OCI-LY1 (cell line): ENCODE data around the gene ANO6.

Experiments
- H2AFZ ChIP-seq: fragments of 200-600 bp; sonication (generic), shearing (Covaris generic); 2 replicates; pipeline ENCODE4 v1.6.0; 2014; ENCODE audit warnings: antibody characterized with exemption, mild to moderate bottlenecking, low read length
- H3F3A ChIP-seq: fragments of 200-600 bp; sonication (generic), shearing (Covaris generic); 2 replicates; pipeline ENCODE4 v1.6.0; 2014; ENCODE audit warnings: mild to moderate bottlenecking, antibody characterized with exemption, low read length, moderate library complexity; ENCODE audit not compliant: insufficient read depth
- H3K27ac ChIP-seq: fragments of 200-600 bp; sonication (generic); 2 replicates; pipeline ENCODE4 v1.5.1; 2014; ENCODE audit warnings: low read length, mixed run types, mild to moderate bottlenecking, low read depth; ENCODE audit not compliant: poor library complexity, severe bottlenecking
- H3K27me3 ChIP-seq: fragments of 200-600 bp; sonication (generic); 2 replicates; pipeline ENCODE4 v1.6.0; 2014; ENCODE audit warnings: antibody characterized with exemption, mild to moderate bottlenecking, low read length, moderate library complexity; ENCODE audit not compliant: insufficient read depth
- H3K36me3 ChIP-seq: fragments of 200-600 bp; sonication (generic); 2 replicates; pipeline ENCODE4 v1.6.1; 2014; ENCODE audit warnings: mild to moderate bottlenecking, antibody characterized with exemption, low read length, moderate library complexity, mixed read lengths; ENCODE audit not compliant: insufficient read depth
- H3K4me1 ChIP-seq: fragments of 200-600 bp; sonication (generic); 2 replicates; pipeline ENCODE4 v1.5.1; 2014; ENCODE audit warnings: mild to moderate bottlenecking, low read length, moderate library complexity; ENCODE audit not compliant: insufficient read depth, severe bottlenecking
- H3K4me2 ChIP-seq: fragments of 200-600 bp; sonication (generic), shearing (Covaris generic); 2 replicates; pipeline ENCODE4 v1.6.1; 2014; ENCODE audit warnings: low read length
- H3K4me3 ChIP-seq: fragments of 200-600 bp; sonication (generic); 2 replicates; pipeline ENCODE4 v1.5.1; 2014; ENCODE audit warnings: low read length, low read depth, mild to moderate bottlenecking, mixed read lengths; ENCODE audit not compliant: poor library complexity, severe bottlenecking
- H3K79me2 ChIP-seq: fragments of 200-600 bp; shearing (Covaris generic); 2 replicates; pipeline ENCODE4 v1.6.1; 2016; ENCODE audit warnings: mixed run types, low read length, mixed read lengths; ENCODE audit not compliant: insufficient read depth
- H3K9ac ChIP-seq: fragments of 200-600 bp; sonication (generic), shearing (Covaris generic); 2 replicates; pipeline ENCODE4 v1.6.1; 2014; ENCODE audit warnings: mild to moderate bottlenecking, low read length, mixed read lengths
- H3K9me2 ChIP-seq: fragments of 200-600 bp; sonication (generic), shearing (Covaris generic); 2 replicates; pipeline ENCODE4 v1.6.1; 2014; ENCODE audit warnings: low read depth, mild to moderate bottlenecking, low read length, mixed read lengths
- H3K9me3 ChIP-seq: fragments of 200-600 bp; shearing (Covaris generic); 2 replicates; pipeline ENCODE4 v1.6.1; 2014; ENCODE audit warnings: low read length, mixed read lengths
- H4K20me1 ChIP-seq: fragments of 200-600 bp; sonication (generic), shearing (Covaris generic); 2 replicates; pipeline ENCODE4 v1.6.0; 2016; ENCODE audit warnings: mild to moderate bottlenecking, low read length; ENCODE audit not compliant: insufficient read depth
- CTCF ChIP-seq: fragments of 200-600 bp; sonication (generic), shearing (Covaris generic); IDR thresholded peaks from 2 replicates; pipeline ENCODE4 v1.5.1; 2017; ENCODE audit warnings: mild to moderate bottlenecking, antibody characterized with exemption, low read length, moderate library complexity, mixed read lengths
- EZH2 ChIP-seq: fragments of 200-600 bp; sonication (generic), shearing (Covaris generic); IDR thresholded peaks from 2 replicates; pipeline ENCODE4 v1.8.0; 2017; ENCODE audit warnings: borderline replicate concordance, mixed run types, mild to moderate bottlenecking, antibody characterized with exemption, low read length, moderate library complexity, mixed read lengths

Gene ANO6

GRCh38 chr12:45329702-45330101 lies 113.8 kb downstream of the ANO6 start:
- no peaks in the 10 kb centered on the region for H3K9me3 ChIP-seq
- H3K27me3 ChIP-seq: no peaks in the 10 kb centered on the region
- no peaks in the 10 kb centered on the region for H3F3A ChIP-seq
- H3K9me2 ChIP-seq: no peaks in the 10 kb centered on the region
- H3K79me2 ChIP-seq: no peaks in the 10 kb centered on the region
- H2AFZ ChIP-seq: no peak overlapping the region
- no peaks in the 10 kb centered on the region for H3K36me3 ChIP-seq
- no peaks in the 10 kb centered on the region for H3K4me1 ChIP-seq
- no peak overlapping the region for H3K4me3 ChIP-seq
- no peak overlapping the region for H3K4me2 ChIP-seq
- no peaks in the 10 kb centered on the region for H4K20me1 ChIP-seq
- TF ChIP-seq CTCF: no peak
- TF ChIP-seq EZH2: no peak
- H3K27ac ChIP-seq: no peak overlapping the region
- H3K9ac ChIP-seq: no peak overlapping the region

GRCh38 chr12:45331552-45331951 lies 115.7 kb downstream of the ANO6 start:
- no peaks in the 10 kb centered on the region for H3K4me1 ChIP-seq
- H3F3A ChIP-seq: no peaks in the 10 kb centered on the region
- no peaks in the 10 kb centered on the region for H3K9me2 ChIP-seq
- no peaks in the 10 kb centered on the region for H4K20me1 ChIP-seq
- TF ChIP-seq EZH2 (no peak), CTCF (no peak)
- H3K4me3 ChIP-seq: no peak overlapping the region
- no peak overlapping the region for H3K4me2 ChIP-seq
- H3K27me3 ChIP-seq: no peaks in the 10 kb centered on the region
- no peak overlapping the region for H2AFZ ChIP-seq
- no peaks in the 10 kb centered on the region for H3K9me3 ChIP-seq
- no peaks in the 10 kb centered on the region for H3K79me2 ChIP-seq
- no peak overlapping the region for H3K9ac ChIP-seq
- H3K27ac ChIP-seq: no peak overlapping the region
- H3K36me3 ChIP-seq: no peaks in the 10 kb centered on the region

- H3K27ac ChIP-seq: no peak overlapping the region
- H3K79me2 ChIP-seq: no peaks in the 10 kb centered on the region
- no peak overlapping the region for H3K4me2 ChIP-seq
- TF ChIP-seq EZH2: no peak
- no peak for TF ChIP-seq CTCF
- H3K4me1 ChIP-seq: no peaks in the 10 kb centered on the region
- H3K9me3 ChIP-seq: no peaks in the 10 kb centered on the region
- H3K36me3 ChIP-seq: no peaks in the 10 kb centered on the region
- no peak overlapping the region for H3K4me3 ChIP-seq
- H4K20me1 ChIP-seq: no peaks in the 10 kb centered on the region
- H2AFZ ChIP-seq: no peak overlapping the region
- H3K9ac ChIP-seq: no peak overlapping the region
- no peaks in the 10 kb centered on the region for H3K9me2 ChIP-seq
- H3K27me3 ChIP-seq: no peaks in the 10 kb centered on the region
- H3F3A ChIP-seq: no peaks in the 10 kb centered on the region
These were observed 118.5 kb downstream of the ANO6 start for GRCh38 chr12:45334396-45334795.
